ENCODE measurements around the gene DYRK2.
A peak's percentile ranks its signal among the peaks of the same experiment; 100 is the strongest.

DYRK2 gene

DNA sequence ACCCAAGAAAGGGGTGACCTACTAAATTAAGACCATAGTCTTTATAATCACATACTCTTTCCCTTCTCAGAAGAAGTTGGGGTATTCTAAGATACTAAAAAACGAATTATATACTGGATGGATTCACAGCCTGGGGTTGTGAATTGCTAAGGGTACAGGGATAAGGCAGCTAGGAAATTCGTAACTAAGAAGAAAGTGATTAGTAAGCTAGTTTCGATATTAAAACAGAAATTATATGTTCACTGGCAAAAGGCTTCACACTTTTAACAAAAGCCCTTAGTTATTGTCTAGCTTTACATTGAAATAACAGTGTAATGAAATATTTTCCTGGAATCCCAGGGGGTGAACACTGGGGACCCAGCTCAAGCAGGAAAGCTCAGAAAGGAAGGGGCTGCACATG, 35.5 kb upstream of the DYRK2 start:
- no peak for TF ChIP-seq CEBPB (IDR thresholded peaks at IDR 0.05)
- TF ChIP-seq NFIC (IDR thresholded peaks at IDR 0.05), result no peak
- no peak for TF ChIP-seq EGR1 (IDR thresholded peaks at IDR 0.05)
- no peak for TF ChIP-seq EP300 (IDR thresholded peaks at IDR 0.05; ENCODE audit: borderline replicate concordance)
- no peak for TF ChIP-seq ZBTB7A (IDR thresholded peaks at IDR 0.05; ENCODE audit: low read depth)
- TF ChIP-seq TAF1 (IDR thresholded peaks at IDR 0.05; ENCODE audit: low read depth), result no peak
- TF ChIP-seq, protein P1, sequence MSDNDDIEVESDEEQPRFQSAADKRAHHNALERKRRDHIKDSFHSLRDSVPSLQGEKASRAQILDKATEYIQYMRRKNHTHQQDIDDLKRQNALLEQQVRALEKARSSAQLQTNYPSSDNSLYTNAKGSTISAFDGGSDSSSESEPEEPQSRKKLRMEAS (IDR thresholded peaks at IDR 0.05), result no peak
- TF ChIP-seq, protein P2, sequence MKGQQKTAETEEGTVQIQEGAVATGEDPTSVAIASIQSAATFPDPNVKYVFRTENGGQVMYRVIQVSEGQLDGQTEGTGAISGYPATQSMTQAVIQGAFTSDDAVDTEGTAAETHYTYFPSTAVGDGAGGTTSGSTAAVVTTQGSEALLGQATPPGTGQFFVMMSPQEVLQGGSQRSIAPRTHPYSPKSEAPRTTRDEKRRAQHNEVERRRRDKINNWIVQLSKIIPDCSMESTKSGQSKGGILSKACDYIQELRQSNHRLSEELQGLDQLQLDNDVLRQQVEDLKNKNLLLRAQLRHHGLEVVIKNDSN (IDR thresholded peaks at IDR 0.05), result no peak
- TF ChIP-seq, protein P3, sequence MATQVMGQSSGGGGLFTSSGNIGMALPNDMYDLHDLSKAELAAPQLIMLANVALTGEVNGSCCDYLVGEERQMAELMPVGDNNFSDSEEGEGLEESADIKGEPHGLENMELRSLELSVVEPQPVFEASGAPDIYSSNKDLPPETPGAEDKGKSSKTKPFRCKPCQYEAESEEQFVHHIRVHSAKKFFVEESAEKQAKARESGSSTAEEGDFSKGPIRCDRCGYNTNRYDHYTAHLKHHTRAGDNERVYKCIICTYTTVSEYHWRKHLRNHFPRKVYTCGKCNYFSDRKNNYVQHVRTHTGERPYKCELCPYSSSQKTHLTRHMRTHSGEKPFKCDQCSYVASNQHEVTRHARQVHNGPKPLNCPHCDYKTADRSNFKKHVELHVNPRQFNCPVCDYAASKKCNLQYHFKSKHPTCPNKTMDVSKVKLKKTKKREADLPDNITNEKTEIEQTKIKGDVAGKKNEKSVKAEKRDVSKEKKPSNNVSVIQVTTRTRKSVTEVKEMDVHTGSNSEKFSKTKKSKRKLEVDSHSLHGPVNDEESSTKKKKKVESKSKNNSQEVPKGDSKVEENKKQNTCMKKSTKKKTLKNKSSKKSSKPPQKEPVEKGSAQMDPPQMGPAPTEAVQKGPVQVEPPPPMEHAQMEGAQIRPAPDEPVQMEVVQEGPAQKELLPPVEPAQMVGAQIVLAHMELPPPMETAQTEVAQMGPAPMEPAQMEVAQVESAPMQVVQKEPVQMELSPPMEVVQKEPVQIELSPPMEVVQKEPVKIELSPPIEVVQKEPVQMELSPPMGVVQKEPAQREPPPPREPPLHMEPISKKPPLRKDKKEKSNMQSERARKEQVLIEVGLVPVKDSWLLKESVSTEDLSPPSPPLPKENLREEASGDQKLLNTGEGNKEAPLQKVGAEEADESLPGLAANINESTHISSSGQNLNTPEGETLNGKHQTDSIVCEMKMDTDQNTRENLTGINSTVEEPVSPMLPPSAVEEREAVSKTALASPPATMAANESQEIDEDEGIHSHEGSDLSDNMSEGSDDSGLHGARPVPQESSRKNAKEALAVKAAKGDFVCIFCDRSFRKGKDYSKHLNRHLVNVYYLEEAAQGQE (IDR thresholded peaks at IDR 0.05; ENCODE audit: low read depth), result no peak
- TF ChIP-seq RAD21 (IDR thresholded peaks at IDR 0.05; ENCODE audit: low read depth), result no peak
- no peak for TF ChIP-seq YY1 (IDR thresholded peaks at IDR 0.05; ENCODE audit: low read depth)
- TF ChIP-seq CREB1 (IDR thresholded peaks at IDR 0.05; ENCODE audit: low read depth), result no peak
- TF ChIP-seq TCF12 (IDR thresholded peaks at IDR 0.05; ENCODE audit: low read depth), result no peak
- no peak for TF ChIP-seq FOXM1 (IDR thresholded peaks at IDR 0.05; ENCODE audit: borderline replicate concordance, low read depth)
- no peak for TF ChIP-seq TEAD4 (IDR thresholded peaks at IDR 0.05)

DNA sequence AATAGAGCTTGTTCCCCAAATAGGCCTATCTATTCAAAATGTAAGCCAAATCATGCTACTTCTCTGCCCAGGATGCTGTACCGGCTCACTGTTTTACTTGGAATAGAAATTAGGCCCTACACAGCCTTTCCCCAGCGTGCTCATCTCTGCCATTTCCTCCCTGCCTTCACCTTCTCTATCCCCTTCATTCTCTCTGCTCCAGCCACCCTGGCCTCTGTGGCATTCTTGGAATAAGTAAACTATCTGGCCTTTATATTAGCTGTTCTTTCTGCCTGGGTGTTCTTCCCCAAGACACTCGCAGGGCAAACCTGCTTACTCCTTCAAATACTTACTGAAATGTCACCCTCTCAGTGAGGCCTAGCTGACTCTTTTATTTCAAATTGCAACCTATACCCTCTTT, 30.9 kb upstream of the DYRK2 start:
- TF ChIP-seq CEBPB (IDR thresholded peaks at IDR 0.05) (no peak), FOXM1 (IDR thresholded peaks at IDR 0.05; ENCODE audit: borderline replicate concordance, low read depth) (no peak)

DNA sequence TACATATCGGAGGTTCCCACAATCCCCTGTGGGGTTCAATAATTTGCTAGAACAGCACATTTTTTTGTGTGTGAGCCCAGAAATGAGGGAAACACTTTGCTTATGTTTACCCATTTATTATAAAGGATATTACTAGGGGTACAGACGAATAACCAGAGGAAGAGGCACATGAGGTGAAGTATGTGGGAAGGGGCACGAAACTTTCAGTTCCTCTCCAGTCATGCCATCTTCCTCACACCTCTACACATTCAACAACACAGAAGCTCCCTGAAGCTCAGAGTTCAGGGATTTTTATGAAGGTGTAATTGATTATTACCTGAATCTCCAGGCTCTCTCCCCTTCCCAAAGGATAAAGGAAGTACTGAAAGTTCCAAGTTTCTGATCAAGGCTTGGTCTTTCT, 30.2 kb upstream of the DYRK2 start:
- TF ChIP-seq FOXM1 (IDR thresholded peaks at IDR 0.05; ENCODE audit: borderline replicate concordance, low read depth) (no peak), TAF1 (IDR thresholded peaks at IDR 0.05; ENCODE audit: low read depth) (no peak), EP300 (IDR thresholded peaks at IDR 0.05; ENCODE audit: borderline replicate concordance) (no peak), EGR1 (IDR thresholded peaks at IDR 0.05) (no peak), CREB1 (IDR thresholded peaks at IDR 0.05; ENCODE audit: low read depth) (no peak), TEAD4 (IDR thresholded peaks at IDR 0.05) (no peak), TCF12 (IDR thresholded peaks at IDR 0.05; ENCODE audit: low read depth) (no peak), NFIC (IDR thresholded peaks at IDR 0.05) (no peak)
- TF ChIP-seq, protein P2 (IDR thresholded peaks at IDR 0.05), result no peak

DNA sequence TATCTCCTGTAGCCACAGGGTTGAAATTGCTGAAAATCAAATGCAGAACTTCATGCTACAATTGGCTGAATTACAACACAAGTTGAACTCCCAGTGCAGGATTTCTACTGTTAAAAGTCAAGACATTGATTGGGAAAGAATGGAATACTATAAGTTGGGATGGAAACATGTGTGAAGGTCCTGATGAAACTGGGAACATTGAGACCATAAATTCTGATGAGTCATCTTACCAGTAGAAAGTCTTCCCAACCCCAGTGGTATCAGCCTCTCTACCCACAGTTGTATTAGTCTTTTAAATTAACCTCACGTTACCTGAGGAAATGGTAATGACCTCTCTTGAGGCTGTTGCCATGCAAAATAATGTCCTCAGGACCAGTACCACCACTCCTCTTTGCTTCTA, 27.4 kb upstream of the DYRK2 start:
- TF ChIP-seq RAD21 (IDR thresholded peaks at IDR 0.05; ENCODE audit: low read depth) (no peak), FOXM1 (IDR thresholded peaks at IDR 0.05; ENCODE audit: borderline replicate concordance, low read depth) (no peak), CEBPB (IDR thresholded peaks at IDR 0.05) (no peak), TEAD4 (IDR thresholded peaks at IDR 0.05) (no peak), YY1 (IDR thresholded peaks at IDR 0.05; ENCODE audit: low read depth) (no peak), CREB1 (IDR thresholded peaks at IDR 0.05; ENCODE audit: low read depth) (no peak), EP300 (IDR thresholded peaks at IDR 0.05; ENCODE audit: borderline replicate concordance) (no peak), NFIC (IDR thresholded peaks at IDR 0.05) (no peak), ZBTB7A (IDR thresholded peaks at IDR 0.05; ENCODE audit: low read depth) (no peak), TAF1 (IDR thresholded peaks at IDR 0.05; ENCODE audit: low read depth) (no peak)
- TF ChIP-seq, protein P3 (IDR thresholded peaks at IDR 0.05; ENCODE audit: low read depth), result no peak
- TF ChIP-seq, protein P1 (IDR thresholded peaks at IDR 0.05), result no peak

DNA sequence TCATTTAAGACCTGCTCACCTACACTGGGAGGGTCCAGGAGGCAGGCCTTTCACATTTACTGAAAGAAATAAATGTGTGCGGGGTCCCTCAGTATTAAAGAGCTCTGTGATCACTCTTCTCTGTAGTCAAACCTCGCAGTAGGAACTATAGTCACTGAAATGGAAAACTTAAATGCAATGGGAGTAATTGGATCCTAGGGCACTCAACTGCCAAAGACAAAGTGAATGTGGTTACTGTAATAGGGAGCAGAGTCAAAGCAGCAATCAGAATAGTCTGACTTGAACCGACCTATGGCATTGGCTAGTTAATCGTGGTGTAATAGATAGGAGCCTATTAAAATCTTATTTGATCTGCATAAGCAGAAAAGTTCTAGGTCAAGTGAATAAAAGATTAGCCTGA, 26.6 kb upstream of the DYRK2 start:
- TF ChIP-seq FOXM1 (IDR thresholded peaks at IDR 0.05; ENCODE audit: borderline replicate concordance, low read depth), result peak; percentile 42; the same call in 1 of the 2 replicates
- 0 out of 2 replicates have a peak, but pooled peaks have one; percentile 28 for TF ChIP-seq TEAD4 (IDR thresholded peaks at IDR 0.05)
- peak; percentile 36; the same call in 1 of the 2 replicates for TF ChIP-seq NFIC (IDR thresholded peaks at IDR 0.05)
- no peak for TF ChIP-seq EGR1 (IDR thresholded peaks at IDR 0.05)
- peak; percentile 80 for TF ChIP-seq EP300 (IDR thresholded peaks at IDR 0.05; ENCODE audit: borderline replicate concordance)
- TF ChIP-seq CEBPB (IDR thresholded peaks at IDR 0.05), result no peak
- TF ChIP-seq, protein P2 (IDR thresholded peaks at IDR 0.05), result no peak
- no peak for TF ChIP-seq TCF12 (IDR thresholded peaks at IDR 0.05; ENCODE audit: low read depth)
- no peak for TF ChIP-seq RAD21 (IDR thresholded peaks at IDR 0.05; ENCODE audit: low read depth)
- TF ChIP-seq, protein P3 (IDR thresholded peaks at IDR 0.05; ENCODE audit: low read depth), result no peak
- TF ChIP-seq CREB1 (IDR thresholded peaks at IDR 0.05; ENCODE audit: low read depth), result no peak
- no peak for TF ChIP-seq TAF1 (IDR thresholded peaks at IDR 0.05; ENCODE audit: low read depth)
- TF ChIP-seq ZBTB7A (IDR thresholded peaks at IDR 0.05; ENCODE audit: low read depth), result no peak
- no peak for TF ChIP-seq YY1 (IDR thresholded peaks at IDR 0.05; ENCODE audit: low read depth)
- TF ChIP-seq, protein P1 (IDR thresholded peaks at IDR 0.05), result no peak

Measured in Ishikawa (cell line).